Stimulated activated CD8-positive, alpha-beta memory T cell treated with anti-CD3 and anti-CD28 coated beads, Interleukin-2, amount 100 ng/mL, for 48 hours (primary cell): ENCODE results near the gene EXOC1.

ENCODE experiments used
- DNase-seq, 2 donors: peaks; one replicate each; pipeline ENCODE4 v3.0.0-alpha.2; 2020; ENCODE audit warnings: low read depth in 2 of 2

EXOC1 gene

DNA sequence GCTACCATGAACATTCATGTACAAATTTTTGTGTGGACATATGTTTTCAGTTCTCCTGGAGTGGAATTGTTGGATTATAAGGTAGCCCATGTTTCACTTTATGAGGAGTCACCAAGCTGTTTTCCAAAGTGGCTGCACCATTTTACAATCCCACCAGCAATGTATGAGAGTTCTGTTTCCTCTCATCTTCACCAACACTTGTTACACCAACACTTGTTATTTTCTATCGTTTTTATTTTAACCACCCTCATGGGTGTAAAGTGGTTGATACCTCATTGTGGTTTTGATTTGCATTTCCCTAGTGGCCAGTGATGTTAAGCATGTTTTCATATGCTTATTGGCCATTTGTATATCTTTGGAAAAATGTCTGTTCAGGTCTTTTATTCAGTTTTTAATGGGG is 4.1 kb downstream of the EXOC1 start:
- DNase-seq = no peak

- DNase-seq = no peak
Measured at GRCh38 chr4:55859711-55860110, 6.3 kb downstream of the EXOC1 start.

DNA sequence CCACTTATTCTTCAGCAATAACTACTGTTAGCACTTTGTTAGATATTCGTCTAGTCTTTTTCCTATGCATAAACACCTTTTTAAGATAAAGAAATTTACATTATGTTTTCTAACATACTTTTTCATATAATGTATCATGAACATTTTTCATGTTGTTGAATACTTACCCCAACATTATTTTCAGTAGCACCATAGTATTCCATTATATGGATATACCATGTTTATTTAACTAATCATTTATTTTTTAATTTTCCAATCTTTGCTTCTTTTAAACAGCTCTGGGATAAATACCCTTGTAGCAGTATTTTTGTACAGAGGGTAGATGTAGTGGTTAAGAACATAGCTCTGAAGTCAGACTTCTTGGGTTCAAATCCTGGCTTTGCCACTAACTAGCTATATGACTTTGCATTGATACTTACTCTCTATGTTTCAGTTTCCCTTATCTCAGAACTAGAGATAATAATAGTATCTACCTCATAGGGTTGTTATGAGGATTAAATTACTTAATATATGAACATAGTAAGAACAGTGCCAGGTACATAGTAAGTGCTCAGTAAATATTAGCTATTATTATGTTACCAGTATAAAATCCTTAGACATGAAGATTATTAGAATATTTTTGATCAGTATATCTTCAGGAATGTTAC is 11.3 kb downstream of the EXOC1 start:
- DNase-seq = no peak

DNA sequence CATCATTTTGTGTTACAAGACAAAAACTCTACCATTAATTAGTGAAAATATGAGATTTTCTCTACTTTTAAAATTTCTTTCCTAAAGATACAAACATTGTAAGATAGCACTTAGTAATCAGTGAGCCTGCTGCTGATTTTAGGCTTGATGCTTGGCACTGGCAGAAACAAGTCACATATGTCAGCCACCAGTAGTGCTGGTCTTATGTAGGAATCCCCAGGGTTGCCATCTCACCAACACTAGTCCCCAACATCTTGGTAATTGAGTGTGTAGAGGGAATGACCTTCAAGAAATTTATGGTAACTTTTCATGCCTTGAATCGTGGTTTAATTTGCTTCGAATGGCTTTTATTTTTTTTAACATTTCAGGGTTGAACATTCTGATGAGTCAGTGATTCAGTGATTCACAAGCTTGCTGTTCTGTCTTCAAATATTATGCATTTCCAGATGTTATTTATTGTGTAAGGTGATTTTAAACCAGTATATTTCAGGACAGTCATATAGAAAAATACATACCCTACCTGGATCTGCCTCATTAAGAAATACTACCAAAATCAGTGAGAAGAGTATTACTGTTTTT is 11.9 kb downstream of the EXOC1 start:
- no peak for DNase-seq

DNA sequence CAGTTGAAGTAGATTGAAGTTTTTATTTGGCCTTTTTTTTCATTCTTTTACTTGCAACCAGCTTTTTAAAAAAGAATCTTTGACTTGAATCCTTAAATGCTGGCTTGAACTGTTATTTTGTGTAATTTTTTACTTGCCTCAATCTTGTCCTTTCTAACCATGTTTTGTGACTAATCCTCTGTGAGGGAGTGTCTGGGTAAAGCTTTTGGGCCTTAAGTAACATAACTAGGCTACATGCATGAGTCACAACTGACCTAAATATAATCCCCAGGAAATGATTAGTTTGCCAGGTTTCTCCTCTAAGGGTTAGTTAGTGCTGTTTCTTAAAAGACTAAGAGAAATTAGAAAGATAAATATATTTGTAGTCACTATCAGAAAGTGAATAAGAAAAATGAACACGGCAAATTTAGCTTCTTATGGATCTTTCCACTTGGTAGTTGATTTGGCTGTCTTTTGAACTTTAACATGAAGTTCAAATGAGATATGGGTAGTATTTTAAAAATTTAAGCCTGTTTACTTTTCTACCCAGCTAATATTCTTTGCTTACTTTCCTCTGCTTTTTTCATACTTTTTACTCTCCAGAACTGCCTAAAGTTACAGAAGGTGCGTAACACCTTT is 13.0 kb downstream of the EXOC1 start:
- no peak for DNase-seq

GRCh38 chr4:55866973-55867574 is 13.6 kb downstream of the EXOC1 start:
- DNase-seq = no peak

- DNase-seq = no peak
Measured at GRCh38 chr4:55868581-55869090, 15.2 kb downstream of the EXOC1 start.

- no peak for DNase-seq
Measured at GRCh38 chr4:55871299-55871800, 17.9 kb downstream of the EXOC1 start.

GRCh38 chr4:55874831-55875230 is 21.4 kb downstream of the EXOC1 start:
- DNase-seq = no peak

- no peak for DNase-seq
Measured at GRCh38 chr4:55876387-55876786, 22.9 kb downstream of the EXOC1 start.

DNA sequence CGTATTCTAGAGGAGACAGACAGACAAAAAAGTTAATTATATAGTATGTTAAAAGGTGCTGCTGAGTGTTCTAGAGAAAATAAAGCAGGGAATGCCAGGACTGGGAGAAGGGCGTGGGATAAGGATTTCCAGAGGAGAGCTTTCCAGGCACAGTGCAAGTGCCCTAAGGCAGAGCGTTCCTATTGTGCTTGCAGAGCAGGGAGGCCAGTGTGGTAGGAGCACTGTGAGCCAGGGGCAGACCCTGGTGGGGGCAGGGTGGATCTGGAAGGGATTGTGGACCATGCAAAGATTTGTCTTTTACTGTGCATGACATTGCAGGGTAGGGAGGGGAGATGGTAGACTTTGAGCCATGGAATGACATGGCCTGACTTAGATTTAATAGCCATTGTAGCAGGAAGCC is 25.8 kb downstream of the EXOC1 start:
- DNase-seq = no peak

- no peak for DNase-seq
Measured at GRCh38 chr4:55880652-55881280, 27.3 kb downstream of the EXOC1 start.

DNA sequence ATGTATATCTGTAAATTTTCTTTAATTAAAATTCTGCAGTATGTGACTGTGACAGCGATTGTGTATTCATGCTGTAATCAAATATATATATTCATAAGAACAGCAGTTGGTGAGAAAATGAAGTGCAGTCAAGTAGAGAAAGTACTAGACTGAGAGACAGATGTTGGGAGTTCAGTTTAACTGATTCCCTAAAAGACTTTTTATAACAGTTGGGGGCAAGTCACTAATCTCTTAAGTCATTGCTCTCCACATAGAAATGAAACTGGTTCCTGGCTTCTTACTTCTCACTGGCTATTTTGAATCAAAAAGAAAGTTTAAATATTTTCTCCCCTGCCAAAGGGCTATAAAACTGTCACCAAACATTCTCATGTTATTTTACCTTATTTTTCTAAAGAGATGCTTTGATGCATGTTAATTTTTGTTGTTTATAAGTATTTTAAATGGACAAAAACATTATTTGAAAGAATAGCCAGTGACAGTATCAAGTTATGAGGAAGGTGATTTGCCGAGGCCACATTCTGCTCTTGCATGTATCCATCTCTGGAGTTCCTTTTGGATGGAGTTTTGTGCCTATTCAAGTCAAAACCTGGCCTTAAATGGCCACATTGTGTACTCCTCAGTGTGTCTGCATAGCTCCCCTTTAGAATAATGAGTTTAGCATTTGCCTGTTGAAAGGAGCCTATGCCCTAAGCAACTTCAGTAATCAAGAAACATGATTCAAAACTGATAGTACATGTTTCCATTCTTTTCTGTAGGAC is 30.8 kb downstream of the EXOC1 start:
- no peak for DNase-seq

- DNase-seq = no peak
Measured at GRCh38 chr4:55884851-55885219, 31.4 kb downstream of the EXOC1 start.

- DNase-seq = no peak
Measured at GRCh38 chr4:55887594-55887993, 34.1 kb downstream of the EXOC1 start.

GRCh38 chr4:55892156-55892555 is 38.7 kb downstream of the EXOC1 start:
- DNase-seq = no peak

DNA sequence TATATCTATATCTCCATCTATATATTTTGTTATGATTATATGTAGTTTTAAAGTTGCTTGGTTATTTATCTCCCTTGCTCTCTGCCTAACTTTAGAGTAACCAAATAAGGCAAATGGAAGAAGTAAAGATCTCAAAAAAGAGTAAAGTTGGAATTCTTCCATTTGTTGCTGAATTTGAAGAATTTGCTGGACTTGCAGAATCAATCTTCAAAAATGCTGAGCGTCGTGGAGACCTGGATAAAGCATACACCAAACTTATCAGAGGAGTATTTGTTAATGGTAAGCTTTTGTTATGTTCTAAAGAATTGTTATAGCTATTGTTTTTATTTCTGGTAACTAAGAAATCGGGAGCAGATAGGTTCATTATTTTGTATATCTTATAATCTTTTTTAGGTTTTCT is 43.2 kb downstream of the EXOC1 start:
- no peak for DNase-seq

- no peak for DNase-seq
Measured at GRCh38 chr4:55902677-55903076, 49.2 kb downstream of the EXOC1 start.

DNA sequence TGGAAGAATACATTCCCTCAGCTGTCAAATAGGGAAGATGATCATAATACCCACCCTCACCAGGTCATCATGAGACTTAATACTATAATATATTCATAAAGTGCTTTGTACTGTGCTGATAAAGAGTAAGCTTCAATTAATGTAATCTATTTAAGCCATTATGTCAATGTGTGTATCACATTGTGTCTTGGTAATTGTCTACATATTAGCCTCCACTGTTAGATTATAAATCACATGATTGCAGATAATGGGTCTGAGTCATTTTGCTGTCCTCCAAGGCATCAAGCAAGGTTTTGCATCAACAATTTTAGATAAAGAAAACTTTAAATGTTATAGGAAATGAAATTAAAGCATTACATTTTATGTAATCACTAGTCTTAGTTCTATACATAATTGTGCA is 50.1 kb downstream of the EXOC1 start:
- DNase-seq = no peak

DNA sequence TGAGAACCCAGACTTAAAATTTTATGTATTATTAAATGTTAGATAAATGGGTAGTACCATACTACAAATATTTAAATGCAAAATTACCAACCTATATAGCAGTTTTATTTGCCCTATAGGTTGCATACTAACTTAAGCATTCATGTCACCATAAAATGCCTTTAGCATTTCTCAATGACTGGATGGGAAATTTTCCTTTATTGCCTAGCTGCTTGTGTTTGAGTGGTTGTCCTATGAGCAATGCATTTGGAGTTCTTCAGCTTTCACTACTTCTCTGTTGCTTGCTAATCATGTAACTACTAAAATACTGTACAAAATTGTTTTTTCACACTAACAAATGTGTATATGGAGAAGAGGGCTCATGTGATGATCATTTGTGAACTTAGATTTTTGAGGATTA is 51.1 kb downstream of the EXOC1 start:
- DNase-seq = no peak

DNA sequence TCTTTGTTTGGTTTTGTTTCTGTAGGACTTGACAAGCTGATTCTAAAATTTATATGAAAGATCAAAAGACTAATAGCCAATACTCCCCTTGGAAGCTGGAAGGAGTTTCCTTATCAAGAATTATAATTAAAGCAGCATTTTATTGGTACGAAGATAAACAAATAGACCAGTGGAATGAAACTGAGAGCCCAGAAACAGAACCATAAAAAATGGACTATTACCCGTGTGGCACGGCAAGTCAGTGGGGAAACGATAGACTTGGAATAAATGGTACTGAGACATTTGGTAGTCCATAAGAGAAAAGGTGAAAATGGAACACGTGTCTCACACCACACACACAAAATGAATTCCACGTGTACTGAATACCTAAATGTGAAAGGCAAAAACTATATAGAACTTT is 52.9 kb downstream of the EXOC1 start:
- DNase-seq = no peak

DNA sequence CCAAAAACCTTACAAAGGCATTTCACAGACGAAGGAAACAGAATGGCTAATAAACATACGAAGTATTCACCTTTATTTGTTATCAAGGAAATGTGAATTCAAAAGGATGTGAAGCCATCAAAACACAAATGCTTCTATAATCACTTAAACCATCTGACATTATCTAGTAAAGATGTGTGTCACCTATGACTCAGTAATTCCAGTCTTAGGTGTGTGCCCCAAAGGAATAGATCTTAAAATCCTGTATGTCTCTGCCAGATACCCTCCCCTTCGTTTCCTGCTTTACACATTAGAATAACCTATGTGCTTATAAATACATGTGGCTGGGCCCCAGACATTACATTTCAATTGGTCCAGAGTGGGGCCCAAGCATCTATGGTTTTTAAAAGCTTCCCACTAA is 53.5 kb downstream of the EXOC1 start:
- DNase-seq = no peak
